ENCODE measurements around the gene DNAH5.

DNA sequence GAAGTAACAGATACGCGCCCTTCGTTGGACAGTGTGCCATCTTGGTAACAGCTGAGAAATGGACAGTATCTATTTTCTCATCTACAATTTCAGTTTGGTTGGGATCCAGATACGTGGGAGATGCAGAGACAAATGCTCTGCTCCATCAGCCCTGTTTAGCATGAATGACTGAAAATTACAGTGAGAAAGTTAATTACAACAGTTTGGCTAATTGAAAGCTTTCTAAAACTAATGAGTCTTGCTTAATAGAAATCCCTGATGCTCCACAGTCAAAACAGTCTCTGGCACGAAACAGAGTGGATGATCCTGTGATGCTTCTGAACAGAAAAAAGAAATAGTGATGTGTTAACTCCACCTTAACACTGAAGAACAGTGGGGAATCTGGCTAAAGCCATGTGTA is 140.2 kb downstream of the DNAH5 start:
- no peak for TF ChIP-seq CTCF (IDR thresholded peaks at IDR 0.05)
- TF ChIP-seq POLR2A (IDR thresholded peaks at IDR 0.05), result no peak
